WTC11 (cell line): ENCODE measurements around the gene RASGRF1. TPM values are rescaled to one million over a fixed set of nuclear protein-coding genes. Genes with fewer than 3 reads are reported as not detected.

ENCODE experiments used
- ATAC-seq: fragments of 200-7000 bp; cut with Tn5 transposase; 2 replicates; pipeline ENCODE4 v1.10.0; 2021; ENCODE audit warnings: mild to moderate bottlenecking, moderate library complexity
- CTCF ChIA-PET: fragments of 300-600 bp; sonication (Branson Sonifier 250); formaldehyde crosslinking; loops from one replicate; lab custom pipeline; 2021; ENCODE audit warnings: antibody characterized with exemption; lab: Charles Lee
- POLR2A ChIA-PET: fragments of 350-600 bp; sonication (Branson Sonifier 250); formaldehyde crosslinking; loops from one replicate; lab custom pipeline; 2021; ENCODE audit warnings: antibody characterized with exemption; lab: Charles Lee
- DNase-seq: peaks from one replicate; pipeline ENCODE4 v3.0.0; 2021; ENCODE audit warnings: low spot score
- H3K27ac Mint-ChIP-seq: 2 replicates; pipeline ENCODE4 v1.8.0; 2021; ENCODE audit warnings: mixed read lengths
- H3K27me3 Mint-ChIP-seq: 2 replicates; pipeline ENCODE4 v1.8.0; 2021; ENCODE audit warnings: low read depth, mild to moderate bottlenecking, moderate library complexity, mixed read lengths
- H3K36me3 Mint-ChIP-seq: 2 replicates; pipeline ENCODE4 v1.8.0; 2021; ENCODE audit warnings: mixed read lengths
- H3K4me1 Mint-ChIP-seq: 2 replicates; pipeline ENCODE4 v1.8.0; 2022; ENCODE audit warnings: mixed read lengths
- H3K4me3 Mint-ChIP-seq: 2 replicates; pipeline ENCODE4 v1.8.0; 2021; ENCODE audit warnings: mild to moderate bottlenecking, moderate library complexity, mixed read lengths
- H3K9me3 Mint-ChIP-seq: 2 replicates; pipeline ENCODE4 v1.8.0; 2021; ENCODE audit warnings: mixed read lengths
- ERG ChIP-seq: fragments of 250-450 bp; sonication (Bioruptor Pico); IDR thresholded peaks from 2 replicates; pipeline ENCODE4 v1.8.0; 2021; ENCODE audit warnings: mild to moderate bottlenecking
- FOXK1 ChIP-seq: sonication (generic); formaldehyde crosslinking; IDR thresholded peaks from 2 replicates; pipeline ENCODE4 v1.8.0; 2022; ENCODE audit warnings: mild to moderate bottlenecking, moderate library complexity, missing genetic modification reagents
- HMGA2 ChIP-seq: fragments of 250-450 bp; sonication (Bioruptor Pico); IDR thresholded peaks from 2 replicates; pipeline ENCODE4 v1.4.0; 2021; ENCODE audit warnings: mild to moderate bottlenecking, moderate library complexity
- MXD4 ChIP-seq: fragments of 250-450 bp; sonication (Bioruptor Pico); IDR thresholded peaks from 2 replicates; pipeline ENCODE4 v1.8.0; 2021; ENCODE audit warnings: mild to moderate bottlenecking, moderate library complexity, borderline replicate concordance
- NFATC4 ChIP-seq: fragments of 250-450 bp; sonication (Bioruptor Pico); IDR thresholded peaks from 2 replicates; pipeline ENCODE4 v1.9.0; 2021; ENCODE audit warnings: mild to moderate bottlenecking
- OVOL2 ChIP-seq: fragments of 250-450 bp; sonication (Bioruptor Pico); IDR thresholded peaks from 2 replicates; pipeline ENCODE4 v1.9.0; 2021; ENCODE audit warnings: mild to moderate bottlenecking, borderline replicate concordance
- PRDM15 ChIP-seq: sonication (generic); formaldehyde crosslinking; IDR thresholded peaks from 2 replicates; pipeline ENCODE4 v1.8.0; 2022; ENCODE audit warnings: missing genetic modification reagents
- TCF7 ChIP-seq: sonication (generic); formaldehyde crosslinking; IDR thresholded peaks from 2 replicates; pipeline ENCODE4 v1.8.0; 2022; ENCODE audit warnings: mild to moderate bottlenecking, low read depth, missing genetic modification reagents, moderate library complexity
- TEAD1 ChIP-seq: sonication (generic); formaldehyde crosslinking; IDR thresholded peaks from 2 replicates; pipeline ENCODE4 v1.8.0; 2022; ENCODE audit warnings: mild to moderate bottlenecking, missing genetic modification reagents
- ZNF219 ChIP-seq: sonication (generic); formaldehyde crosslinking; IDR thresholded peaks from 2 replicates; pipeline ENCODE4 v1.8.0; 2023; ENCODE audit warnings: missing genetic modification reagents, mild to moderate bottlenecking, borderline replicate concordance
- ZNF263 ChIP-seq: sonication (generic); formaldehyde crosslinking; IDR thresholded peaks from 2 replicates; pipeline ENCODE4 v1.8.1; 2022; ENCODE audit warnings: low read depth, mild to moderate bottlenecking, moderate library complexity, missing genetic modification reagents
- ZNF396 ChIP-seq: fragments of 250-450 bp; sonication (Bioruptor Pico); IDR thresholded peaks from 2 replicates; pipeline ENCODE4 v1.8.0; 2021; ENCODE audit warnings: mild to moderate bottlenecking, moderate library complexity, borderline replicate concordance
- total RNA-seq: library from RNA; stranded (reverse); gene quantifications from 3 replicates; pipeline ENCODE4 v1.2.3, GENCODE V29; 2021
- TF ChIP-seq, protein P1 (sequence below): sonication (generic); formaldehyde crosslinking; IDR thresholded peaks from 2 replicates; pipeline ENCODE4 v1.8.1; 2023; ENCODE audit warnings: mild to moderate bottlenecking, missing genetic modification reagents, borderline replicate concordance
- TF ChIP-seq, protein P2 (sequence below): sonication (generic); formaldehyde crosslinking; IDR thresholded peaks from 2 replicates; pipeline ENCODE4 v1.8.1; 2023; ENCODE audit warnings: mild to moderate bottlenecking, missing genetic modification reagents
- TF ChIP-seq, protein P3 (sequence below): sonication (generic); formaldehyde crosslinking; conservative IDR thresholded peaks from 2 replicates; pipeline ENCODE4 v1.8.1; 2022; ENCODE audit warnings: mild to moderate bottlenecking, missing genetic modification reagents
- TF ChIP-seq, protein P4 (sequence below): sonication (generic); formaldehyde crosslinking; IDR thresholded peaks from 2 replicates; pipeline ENCODE4 v1.8.0; 2022; ENCODE audit warnings: mild to moderate bottlenecking, missing genetic modification reagents
- TF ChIP-seq, protein P5 (sequence below): sonication (generic); formaldehyde crosslinking; IDR thresholded peaks from 2 replicates; pipeline ENCODE4 v1.8.0; 2022; ENCODE audit warnings: mild to moderate bottlenecking, missing genetic modification reagents

The RASGRF1 gene
- total RNA-seq, 1 experiment from 2014 or later: 0.85 TPM

GRCh38 chr15:78992416-78993256 is 97.9 kb downstream of the RASGRF1 start (continued):
- TF ChIP-seq, protein P1, sequence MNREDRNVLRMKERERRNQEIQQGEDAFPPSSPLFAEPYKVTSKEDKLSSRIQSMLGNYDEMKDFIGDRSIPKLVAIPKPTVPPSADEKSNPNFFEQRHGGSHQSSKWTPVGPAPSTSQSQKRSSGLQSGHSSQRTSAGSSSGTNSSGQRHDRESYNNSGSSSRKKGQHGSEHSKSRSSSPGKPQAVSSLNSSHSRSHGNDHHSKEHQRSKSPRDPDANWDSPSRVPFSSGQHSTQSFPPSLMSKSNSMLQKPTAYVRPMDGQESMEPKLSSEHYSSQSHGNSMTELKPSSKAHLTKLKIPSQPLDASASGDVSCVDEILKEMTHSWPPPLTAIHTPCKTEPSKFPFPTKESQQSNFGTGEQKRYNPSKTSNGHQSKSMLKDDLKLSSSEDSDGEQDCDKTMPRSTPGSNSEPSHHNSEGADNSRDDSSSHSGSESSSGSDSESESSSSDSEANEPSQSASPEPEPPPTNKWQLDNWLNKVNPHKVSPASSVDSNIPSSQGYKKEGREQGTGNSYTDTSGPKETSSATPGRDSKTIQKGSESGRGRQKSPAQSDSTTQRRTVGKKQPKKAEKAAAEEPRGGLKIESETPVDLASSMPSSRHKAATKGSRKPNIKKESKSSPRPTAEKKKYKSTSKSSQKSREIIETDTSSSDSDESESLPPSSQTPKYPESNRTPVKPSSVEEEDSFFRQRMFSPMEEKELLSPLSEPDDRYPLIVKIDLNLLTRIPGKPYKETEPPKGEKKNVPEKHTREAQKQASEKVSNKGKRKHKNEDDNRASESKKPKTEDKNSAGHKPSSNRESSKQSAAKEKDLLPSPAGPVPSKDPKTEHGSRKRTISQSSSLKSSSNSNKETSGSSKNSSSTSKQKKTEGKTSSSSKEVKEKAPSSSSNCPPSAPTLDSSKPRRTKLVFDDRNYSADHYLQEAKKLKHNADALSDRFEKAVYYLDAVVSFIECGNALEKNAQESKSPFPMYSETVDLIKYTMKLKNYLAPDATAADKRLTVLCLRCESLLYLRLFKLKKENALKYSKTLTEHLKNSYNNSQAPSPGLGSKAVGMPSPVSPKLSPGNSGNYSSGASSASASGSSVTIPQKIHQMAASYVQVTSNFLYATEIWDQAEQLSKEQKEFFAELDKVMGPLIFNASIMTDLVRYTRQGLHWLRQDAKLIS: no peak
- TF ChIP-seq MXD4 (CRISPR knock-in tag) (no peak), ZNF263 (CRISPR knock-in tag) (no peak), NFATC4 (CRISPR knock-in tag) (no peak), TCF7 (CRISPR knock-in tag) (no peak), HMGA2 (CRISPR knock-in tag) (no peak)

GRCh38 chr15:78991879-78992278 is 98.7 kb downstream of the RASGRF1 start:
- POLR2A ChIA-PET: interaction anchor here (0.5 kb wide), 1 partner anchor 46 kb away, joined by 6 read pairs; no protein-coding TSS in a partner anchor
- no peak for DNase-seq
- ATAC-seq: no peak
- H3K4me1 Mint-ChIP-seq: peaks cover 8% of the 10 kb centered on the region
- no peaks in the 10 kb centered on the region for H3K36me3 Mint-ChIP-seq
- no peak overlapping the region for H3K27ac Mint-ChIP-seq
- no peaks in the 10 kb centered on the region for H3K9me3 Mint-ChIP-seq
- TF ChIP-seq, protein P2, sequence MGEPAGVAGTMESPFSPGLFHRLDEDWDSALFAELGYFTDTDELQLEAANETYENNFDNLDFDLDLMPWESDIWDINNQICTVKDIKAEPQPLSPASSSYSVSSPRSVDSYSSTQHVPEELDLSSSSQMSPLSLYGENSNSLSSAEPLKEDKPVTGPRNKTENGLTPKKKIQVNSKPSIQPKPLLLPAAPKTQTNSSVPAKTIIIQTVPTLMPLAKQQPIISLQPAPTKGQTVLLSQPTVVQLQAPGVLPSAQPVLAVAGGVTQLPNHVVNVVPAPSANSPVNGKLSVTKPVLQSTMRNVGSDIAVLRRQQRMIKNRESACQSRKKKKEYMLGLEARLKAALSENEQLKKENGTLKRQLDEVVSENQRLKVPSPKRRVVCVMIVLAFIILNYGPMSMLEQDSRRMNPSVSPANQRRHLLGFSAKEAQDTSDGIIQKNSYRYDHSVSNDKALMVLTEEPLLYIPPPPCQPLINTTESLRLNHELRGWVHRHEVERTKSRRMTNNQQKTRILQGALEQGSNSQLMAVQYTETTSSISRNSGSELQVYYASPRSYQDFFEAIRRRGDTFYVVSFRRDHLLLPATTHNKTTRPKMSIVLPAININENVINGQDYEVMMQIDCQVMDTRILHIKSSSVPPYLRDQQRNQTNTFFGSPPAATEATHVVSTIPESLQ (CRISPR knock-in tag): no peak
- TF ChIP-seq, protein P3, sequence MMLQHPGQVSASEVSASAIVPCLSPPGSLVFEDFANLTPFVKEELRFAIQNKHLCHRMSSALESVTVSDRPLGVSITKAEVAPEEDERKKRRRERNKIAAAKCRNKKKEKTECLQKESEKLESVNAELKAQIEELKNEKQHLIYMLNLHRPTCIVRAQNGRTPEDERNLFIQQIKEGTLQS (CRISPR knock-in tag): no peak
- TF ChIP-seq TEAD1 (CRISPR knock-in tag): no peak
- TF ChIP-seq, protein P4, sequence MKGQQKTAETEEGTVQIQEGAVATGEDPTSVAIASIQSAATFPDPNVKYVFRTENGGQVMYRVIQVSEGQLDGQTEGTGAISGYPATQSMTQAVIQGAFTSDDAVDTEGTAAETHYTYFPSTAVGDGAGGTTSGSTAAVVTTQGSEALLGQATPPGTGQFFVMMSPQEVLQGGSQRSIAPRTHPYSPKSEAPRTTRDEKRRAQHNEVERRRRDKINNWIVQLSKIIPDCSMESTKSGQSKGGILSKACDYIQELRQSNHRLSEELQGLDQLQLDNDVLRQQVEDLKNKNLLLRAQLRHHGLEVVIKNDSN (CRISPR knock-in tag): no peak
- TF ChIP-seq TCF7 (CRISPR knock-in tag): no peak
- H3K4me3 Mint-ChIP-seq: no peak overlapping the region
- CTCF ChIA-PET: interaction anchor here (1.2 to 1.6 kb wide), 3 partner anchors 12 to 37 kb away, joined by 4 to 7 read pairs (median 5); no protein-coding TSS in a partner anchor
- no peaks in the 10 kb centered on the region; the same call in 1 of the 2 replicates for H3K27me3 Mint-ChIP-seq

- no peaks in the 10 kb centered on the region for H3K9me3 Mint-ChIP-seq
- peaks cover 5% of the 10 kb centered on the region for H3K4me1 Mint-ChIP-seq
- no peaks in the 10 kb centered on the region; the same call in 1 of the 2 replicates for H3K27me3 Mint-ChIP-seq
- H3K36me3 Mint-ChIP-seq: no peaks in the 10 kb centered on the region
- no peak for ATAC-seq
- H3K27ac Mint-ChIP-seq: no peak overlapping the region
- CTCF ChIA-PET: interaction anchor here (1.2 to 1.6 kb wide), 3 partner anchors 12 to 37 kb away, joined by 4 to 7 read pairs (median 5); no protein-coding TSS in a partner anchor
- DNase-seq: no peak
- H3K4me3 Mint-ChIP-seq: no peak overlapping the region
- POLR2A ChIA-PET: no interaction called here
- no peak for TF ChIP-seq ZNF396 (CRISPR knock-in tag)
- TF ChIP-seq ERG: no peak
- TF ChIP-seq, protein P5, sequence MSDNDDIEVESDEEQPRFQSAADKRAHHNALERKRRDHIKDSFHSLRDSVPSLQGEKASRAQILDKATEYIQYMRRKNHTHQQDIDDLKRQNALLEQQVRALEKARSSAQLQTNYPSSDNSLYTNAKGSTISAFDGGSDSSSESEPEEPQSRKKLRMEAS (CRISPR knock-in tag): no peak
- TF ChIP-seq ZNF219 (CRISPR knock-in tag): no peak
- TF ChIP-seq FOXK1 (CRISPR knock-in tag): no peak
- TF ChIP-seq PRDM15: no peak
- no peak for TF ChIP-seq OVOL2
- no peak for TF ChIP-seq TCF7 (CRISPR knock-in tag)
Measured at GRCh38 chr15:78991476-78991875, 99.1 kb downstream of the RASGRF1 start.
